Measurements from ENCODE around the gene RAB37.

The RAB37 gene

GRCh38 chr17:74728033-74728701 lies 8.9 kb upstream of the RAB37 start:
- DNase-seq (ENCODE audit: low read depth in 3 of 3): no peak

- no peak for DNase-seq (ENCODE audit: low read depth in 3 of 3)
Observed at GRCh38 chr17:74728702-74729075, 8.4 kb upstream of the RAB37 start.

- DNase-seq (ENCODE audit: low read depth in 3 of 3): no peak
Observed at GRCh38 chr17:74729368-74729767, 7.7 kb upstream of the RAB37 start.

GRCh38 chr17:74729866-74730265 lies 7.2 kb upstream of the RAB37 start:
- no peak for DNase-seq (ENCODE audit: low read depth in 3 of 3)

GRCh38 chr17:74730491-74731346 lies 6.3 kb upstream of the RAB37 start:
- no peak for DNase-seq (ENCODE audit: low read depth in 3 of 3)

GRCh38 chr17:74731347-74731605 lies 5.8 kb upstream of the RAB37 start:
- no peak for DNase-seq (ENCODE audit: low read depth in 3 of 3)

GRCh38 chr17:74732042-74732867 lies 4.8 kb upstream of the RAB37 start:
- DNase-seq (ENCODE audit: low read depth in 3 of 3): no peak

GRCh38 chr17:74733365-74734122 lies 3.5 kb upstream of the RAB37 start:
- no peak for DNase-seq (ENCODE audit: low read depth in 3 of 3)

GRCh38 chr17:74734256-74734655 lies 2.8 kb upstream of the RAB37 start:
- DNase-seq (ENCODE audit: low read depth in 3 of 3): no peak

- no peak for DNase-seq (ENCODE audit: low read depth in 3 of 3)
Observed at GRCh38 chr17:74737299-74738050, 419 bp downstream of the RAB37 start.

- peak in 1 of 3 experiments; percentile 77 for DNase-seq (ENCODE audit: low read depth in 3 of 3)
Observed at GRCh38 chr17:74738051-74738996, 1.3 kb downstream of the RAB37 start.

GRCh38 chr17:74739227-74739831 lies 2.3 kb downstream of the RAB37 start:
- no peak for DNase-seq (ENCODE audit: low read depth in 3 of 3)

GRCh38 chr17:74740173-74740572 lies 3.1 kb downstream of the RAB37 start:
- DNase-seq (ENCODE audit: low read depth in 3 of 3): no peak

GRCh38 chr17:74740641-74741387 lies 3.8 kb downstream of the RAB37 start:
- DNase-seq (ENCODE audit: low read depth in 3 of 3): no peak

- no peak for DNase-seq (ENCODE audit: low read depth in 3 of 3)
Observed at GRCh38 chr17:74742153-74742515, 5.1 kb downstream of the RAB37 start.

- DNase-seq (ENCODE audit: low read depth in 3 of 3): no peak
Observed at GRCh38 chr17:74742978-74743545, 6.0 kb downstream of the RAB37 start.

GRCh38 chr17:74743755-74744154 lies 6.7 kb downstream of the RAB37 start:
- DNase-seq (ENCODE audit: low read depth in 3 of 3): no peak

GRCh38 chr17:74744349-74744713 lies 7.3 kb downstream of the RAB37 start:
- DNase-seq (ENCODE audit: low read depth in 3 of 3): no peak
